Measurements from ENCODE around the gene PSAPL1. TPM values are rescaled to one million over a fixed set of nuclear protein-coding genes. Genes with fewer than 3 reads are reported as not detected.

Gene PSAPL1
- total RNA-seq, 4 donors from 2014 or later: not detected

DNA sequence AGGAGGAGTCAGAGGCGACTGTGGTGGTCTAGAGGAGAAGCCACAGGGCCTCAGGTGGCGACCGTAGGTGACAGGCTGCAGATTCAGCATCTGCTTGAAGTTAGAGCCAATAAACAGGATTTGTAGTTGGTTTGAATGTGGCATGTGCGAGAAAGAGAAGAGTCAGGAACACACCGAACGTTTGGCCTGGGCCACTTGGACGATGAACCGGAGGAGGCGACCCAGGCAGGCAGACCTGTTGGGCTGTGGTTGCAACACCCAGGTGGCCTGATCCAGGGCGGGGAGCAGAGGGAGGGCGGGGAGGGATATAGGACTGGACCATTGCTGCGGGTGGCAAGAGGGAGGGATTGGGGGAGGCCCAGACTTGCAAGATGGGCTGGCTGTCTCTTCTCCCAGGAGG, 10.0 kb upstream of the PSAPL1 start:
- Histone ChIP-seq H3K4me3 (replicated peaks in 1 of 3) (no peak overlapping the region), H3K27me3 (no peaks in the 10 kb centered on the region), H3K27ac (no peak overlapping the region), H3K4me1 (no peaks in the 10 kb centered on the region), H3K36me3 (no peaks in the 10 kb centered on the region), H3K9me3 (no peaks in the 10 kb centered on the region)
- no peak for DNase-seq
- intact Hi-C loops (cut with DNase I): no loop called here
- 86 to 89% methylated on average over 12 of the region's 12 CpGs for WGBS, 2 donors
- TF ChIP-seq POLR2A (IDR thresholded peaks at IDR 0.05): no peak
- no peak for TF ChIP-seq CTCF (IDR thresholded peaks at IDR 0.05)

GRCh38 chr4:7444314-7444713, 9.6 kb upstream of the PSAPL1 start:
- no peaks in the 10 kb centered on the region for H3K36me3 ChIP-seq
- TF ChIP-seq POLR2A (IDR thresholded peaks at IDR 0.05) (no peak), CTCF (IDR thresholded peaks at IDR 0.05) (no peak)

GRCh38 chr4:7442574-7443162, 7.9 kb upstream of the PSAPL1 start:
- Histone ChIP-seq H3K4me1 (no peaks in the 10 kb centered on the region), H3K4me3 (replicated peaks in 1 of 3) (no peak overlapping the region), H3K36me3 (no peaks in the 10 kb centered on the region), H3K27me3 (no peaks in the 10 kb centered on the region), H3K9me3 (no peaks in the 10 kb centered on the region), H3K27ac (no peak overlapping the region)
- WGBS, 2 donors: 71 to 80% methylated on average over 10 to 14 of the region's 15 CpGs
- DNase-seq: no peak
- intact Hi-C loops (cut with DNase I): no loop called here
- TF ChIP-seq CTCF (IDR thresholded peaks at IDR 0.05) (no peak), POLR2A (IDR thresholded peaks at IDR 0.05) (no peak)

More at GRCh38 chr4:7444314-7444713, 9.6 kb upstream of the PSAPL1 start:
- intact Hi-C loops (cut with DNase I): no loop called here
- DNase-seq: no peak
- Histone ChIP-seq H3K4me3 (replicated peaks in 1 of 3) (no peak overlapping the region), H3K27me3 (no peaks in the 10 kb centered on the region), H3K9me3 (no peaks in the 10 kb centered on the region), H3K4me1 (no peaks in the 10 kb centered on the region), H3K27ac (no peak overlapping the region)
- WGBS, 2 donors: 77 to 93% methylated on average over 3 of the region's 3 CpGs

DNA sequence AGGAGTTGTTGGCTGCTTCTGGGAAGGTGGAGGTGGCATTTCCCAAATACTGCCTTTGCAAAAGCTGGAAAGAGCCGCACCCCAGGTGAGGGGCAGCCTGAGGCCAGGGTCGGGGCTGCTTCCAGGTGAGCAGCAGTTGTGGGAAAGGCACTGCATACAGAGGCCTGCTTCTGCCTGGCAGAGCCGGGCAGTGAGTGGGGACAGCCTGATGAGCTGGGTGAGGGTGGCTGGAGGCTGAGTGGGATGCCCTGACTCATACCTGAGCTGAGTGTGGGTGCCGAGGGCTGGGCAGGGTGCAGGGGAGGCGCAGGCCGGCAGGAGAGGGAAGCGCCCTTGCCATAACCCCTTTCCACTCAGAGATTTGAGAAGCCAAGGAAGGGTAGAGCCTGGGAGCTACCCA, 6.5 kb upstream of the PSAPL1 start:
- intact Hi-C loops (cut with DNase I): no loop called here

More for the DNA sequence above, 6.5 kb upstream of the PSAPL1 start:
- WGBS, 2 donors: 69 to 89% methylated on average over 7 of the region's 7 CpGs
- no peak for TF ChIP-seq CTCF (IDR thresholded peaks at IDR 0.05)
- TF ChIP-seq POLR2A (IDR thresholded peaks at IDR 0.05): no peak
- H3K4me3 ChIP-seq (replicated peaks in 1 of 3): no peak overlapping the region
- no peak for DNase-seq
- no peaks in the 10 kb centered on the region for H3K9me3 ChIP-seq
- H3K36me3 ChIP-seq: no peaks in the 10 kb centered on the region
- H3K27ac ChIP-seq: no peak overlapping the region
- no peaks in the 10 kb centered on the region for H3K27me3 ChIP-seq
- no peaks in the 10 kb centered on the region for H3K4me1 ChIP-seq
